Body of pancreas (tissue), 4 donors: ENCODE results near the gene KCNMB2. TPM values are rescaled to one million over a fixed set of nuclear protein-coding genes. Genes with fewer than 3 reads are reported as not detected.

ENCODE experiments used
- ATAC-seq: fragments of 150-250 bp; one replicate; pipeline ENCODE4 v1.9.1; 2016
- DNase-seq, 4 donors: peaks; one replicate each; pipeline ENCODE4 v3.0.0-alpha.2; 2019
- H3K27ac ChIP-seq, 4 donors: fragments of 200-600 bp; sonication (generic); 1 replicate in 3 of 4; 2 replicates in 1 of 4; pipeline versions ENCODE4 v1.5.1 to v1.6.1; 2016 to 2019; ENCODE audit warnings: mild to moderate bottlenecking in 1 of 4, mixed read lengths in 1 of 4, moderate library complexity in 1 of 4
- H3K27me3 ChIP-seq, 2 donors: fragments of 200-600 bp; sonication (generic); one replicate each; pipeline ENCODE4 v1.6.0; 2016; ENCODE audit warnings: mild to moderate bottlenecking in 1 of 2
- H3K36me3 ChIP-seq, 2 donors: fragments of 200-600 bp; sonication (generic); replicated peaks in 1 of 2; 2 replicates each; pipeline ENCODE4 v1.5.1; 2016; ENCODE audit warnings: low read depth in 2 of 2; ENCODE audit not compliant: insufficient read depth in 1 of 2
- H3K4me1 ChIP-seq: fragments of 200-600 bp; sonication (generic); one replicate; pipeline ENCODE4 v1.6.0; 2016
- H3K4me3 ChIP-seq, 2 donors: fragments of 200-600 bp; sonication (generic); 1 replicate in 1 of 2; 2 replicates in 1 of 2; pipeline ENCODE4 v1.5.1; 2016 to 2019
- H3K9me3 ChIP-seq, 3 donors: fragments of 200-600 bp; sonication (generic); 1 replicate in 2 of 3; 2 replicates in 1 of 3; pipeline ENCODE4 v1.5.1; 2016
- CTCF ChIP-seq, 7 experiments: fragments of 450-650 bp in 4 of 7; fragments of 200-600 bp in 3 of 7; sonication (generic) in 3 of 7; IDR thresholded peaks; one replicate each; pipeline ENCODE4 v1.5.1; 2016 to 2019; ENCODE audit warnings: antibody characterized with exemption in 7 of 7
- POLR2A ChIP-seq, 3 donors: fragments of 450-650 bp; IDR thresholded peaks; one replicate each; pipeline ENCODE4 v1.6.1; 2016; ENCODE audit warnings: antibody characterized with exemption in 3 of 3, mild to moderate bottlenecking in 2 of 3
- WGBS, 2 donors: methylation state at CpG; one replicate each; pipeline ENCODE4 v1.1.5; 2017; 5-methylcytosine and 5-hydroxymethylcytosine counted together
- intact Hi-C: fragments of 100-400 bp; cut with DNase I; formaldehyde crosslinking; loops from one replicate; pipeline ENCODE4 v1.15.1; 2023
- total RNA-seq, 2 donors: library from RNA; depleted of rRNA; stranded (reverse); fragments of >200 nt; gene quantifications; one replicate each; pipeline ENCODE4 v1.1.0, GENCODE V29; 2016

KCNMB2 gene
- total RNA-seq, 2 donors from 2014 or later = 2.3 TPM; not detected in 1

GRCh38 chr3:178690571-178690970, 154.3 kb downstream of the KCNMB2 start:
- Histone ChIP-seq H3K27ac (no peak overlapping the region), H3K4me1 (no peaks in the 10 kb centered on the region), H3K36me3 (no peaks in the 10 kb centered on the region), H3K9me3 (no peaks in the 10 kb centered on the region), H3K4me3 (no peak overlapping the region), H3K27me3 (no peaks in the 10 kb centered on the region)
- TF ChIP-seq CTCF (IDR thresholded peaks at IDR 0.05) (no peak), POLR2A (IDR thresholded peaks at IDR 0.05) (no peak)
- DNase-seq (no peak), ATAC-seq (no peak)
- 38 to 40% methylated on average over 2 of the region's 2 CpGs for WGBS, 2 donors
- intact Hi-C loops = no loop called here

GRCh38 chr3:178699364-178699763, 163.1 kb downstream of the KCNMB2 start:
- Histone ChIP-seq H3K36me3 (no peaks in the 10 kb centered on the region), H3K27me3 (no peaks in the 10 kb centered on the region), H3K4me1 (no peaks in the 10 kb centered on the region), H3K4me3 (no peak overlapping the region), H3K9me3 (no peaks in the 10 kb centered on the region), H3K27ac (no peak overlapping the region)
- DNase-seq (no peak), ATAC-seq (no peak)
- intact Hi-C loops = no loop called here
- 83% methylated on average over 1 to 4 of the region's 4 CpGs for WGBS, 2 donors
- TF ChIP-seq CTCF (IDR thresholded peaks at IDR 0.05) (no peak), POLR2A (IDR thresholded peaks at IDR 0.05) (no peak)

GRCh38 chr3:178699810-178700209, 163.6 kb downstream of the KCNMB2 start:
- H3K36me3 ChIP-seq = no peaks in the 10 kb centered on the region
- DNase-seq = no peak
- H3K4me3 ChIP-seq = no peak overlapping the region
- no peak overlapping the region for H3K27ac ChIP-seq
- intact Hi-C loops = no loop called here
- ATAC-seq = no peak
- H3K4me1 ChIP-seq = no peaks in the 10 kb centered on the region
- no peaks in the 10 kb centered on the region for H3K27me3 ChIP-seq
- TF ChIP-seq POLR2A (IDR thresholded peaks at IDR 0.05) = no peak
- no peak for TF ChIP-seq CTCF (IDR thresholded peaks at IDR 0.05)
- WGBS, 2 donors = 53 to 87% methylated on average over 3 of the region's 3 CpGs
- no peaks in the 10 kb centered on the region for H3K9me3 ChIP-seq

GRCh38 chr3:178703268-178703975, 167.2 kb downstream of the KCNMB2 start:
- Histone ChIP-seq H3K4me3 (no peak overlapping the region), H3K36me3 (no peaks in the 10 kb centered on the region), H3K27me3 (no peaks in the 10 kb centered on the region), H3K27ac (no peak overlapping the region), H3K4me1 (no peaks in the 10 kb centered on the region), H3K9me3 (no peaks in the 10 kb centered on the region)
- TF ChIP-seq CTCF (IDR thresholded peaks at IDR 0.05) (no peak), POLR2A (IDR thresholded peaks at IDR 0.05) (no peak)
- DNase-seq (no peak), ATAC-seq (no peak)
- intact Hi-C loops = no loop called here
- 36 to 39% methylated on average over 1 of the region's 1 CpG for WGBS, 2 donors

GRCh38 chr3:178705925-178706324, 169.7 kb downstream of the KCNMB2 start:
- Histone ChIP-seq H3K27ac (no peak overlapping the region), H3K4me1 (no peaks in the 10 kb centered on the region), H3K36me3 (no peaks in the 10 kb centered on the region), H3K9me3 (no peaks in the 10 kb centered on the region), H3K27me3 (no peaks in the 10 kb centered on the region), H3K4me3 (no peak overlapping the region)
- DNase-seq (no peak), ATAC-seq (no peak)
- WGBS, 2 donors = 35 to 36% methylated on average over 4 of the region's 4 CpGs
- intact Hi-C loops = no loop called here
- TF ChIP-seq CTCF (IDR thresholded peaks at IDR 0.05) (no peak), POLR2A (IDR thresholded peaks at IDR 0.05) (no peak)
